ENCODE data around the gene OSBPL1A.

Gene OSBPL1A

GRCh38 chr18:24395049-24395795 is 2.4 kb downstream of the OSBPL1A start:
- no peak for DNase-seq (ENCODE audit: low read depth in 1 of 2, low spot score in 1 of 2)
- Histone ChIP-seq H3K4me3 (replicated peaks; ENCODE audit: insufficient read depth, low read length) (peak overlapping the region; percentile 72), H3K27me3 (ENCODE audit: insufficient read depth, poor library complexity, severe bottlenecking) (no peaks in the 10 kb centered on the region), H3K27ac (replicated peaks) (peak overlapping the region; percentile 96)
- TF ChIP-seq SPI1 (IDR thresholded peaks at IDR 0.05; ENCODE audit: borderline replicate concordance, low read depth) = peak; percentile 65
- TF ChIP-seq REST (IDR thresholded peaks at IDR 0.05; ENCODE audit: insufficient replicate concordance, low read depth) = no peak

DNA sequence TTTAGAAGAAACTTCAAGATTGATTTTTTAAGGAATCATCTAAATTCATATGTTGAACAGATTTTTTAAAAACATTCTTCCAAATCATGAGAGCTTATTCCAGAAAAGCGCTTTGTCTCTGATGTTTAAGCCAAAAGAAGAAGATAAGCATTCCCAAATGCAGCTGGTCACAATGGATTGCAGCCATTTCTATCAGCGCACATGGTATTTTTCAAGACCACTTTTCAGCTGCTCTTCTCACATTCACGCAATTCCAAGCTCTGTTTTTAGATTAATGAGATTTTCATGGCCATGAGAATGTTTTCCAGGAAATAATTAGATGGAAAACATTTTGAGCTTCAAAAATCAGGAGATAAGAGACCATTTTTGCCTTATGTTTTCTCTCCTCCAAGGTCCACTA is 8.7 kb downstream of the OSBPL1A start:
- Histone ChIP-seq H3K27ac (replicated peaks) (no peak overlapping the region), H3K27me3 (ENCODE audit: insufficient read depth, poor library complexity, severe bottlenecking) (no peaks in the 10 kb centered on the region), H3K4me3 (replicated peaks; ENCODE audit: insufficient read depth, low read length) (no peak overlapping the region)
- no peak for DNase-seq (ENCODE audit: low read depth in 1 of 2, low spot score in 1 of 2)
- no peak for TF ChIP-seq REST (IDR thresholded peaks at IDR 0.05; ENCODE audit: insufficient replicate concordance, low read depth)

GRCh38 chr18:24386681-24387080 is 10.9 kb downstream of the OSBPL1A start:
- TF ChIP-seq POLR2AphosphoS5 (IDR thresholded peaks at IDR 0.05; ENCODE audit: low read depth) (peak; percentile 68), GABPA (IDR thresholded peaks at IDR 0.05; ENCODE audit: low read depth) (no peak), REST (IDR thresholded peaks at IDR 0.05; ENCODE audit: insufficient replicate concordance, low read depth) (no peak)
- Histone ChIP-seq H3K27me3 (ENCODE audit: insufficient read depth, poor library complexity, severe bottlenecking) (no peaks in the 10 kb centered on the region), H3K4me3 (replicated peaks; ENCODE audit: insufficient read depth, low read length) (no peak overlapping the region), H3K27ac (replicated peaks) (peak overlapping the region; percentile 72)
- DNase-seq (ENCODE audit: low read depth in 1 of 2, low spot score in 1 of 2) = peak; percentile 54 to 88

DNA sequence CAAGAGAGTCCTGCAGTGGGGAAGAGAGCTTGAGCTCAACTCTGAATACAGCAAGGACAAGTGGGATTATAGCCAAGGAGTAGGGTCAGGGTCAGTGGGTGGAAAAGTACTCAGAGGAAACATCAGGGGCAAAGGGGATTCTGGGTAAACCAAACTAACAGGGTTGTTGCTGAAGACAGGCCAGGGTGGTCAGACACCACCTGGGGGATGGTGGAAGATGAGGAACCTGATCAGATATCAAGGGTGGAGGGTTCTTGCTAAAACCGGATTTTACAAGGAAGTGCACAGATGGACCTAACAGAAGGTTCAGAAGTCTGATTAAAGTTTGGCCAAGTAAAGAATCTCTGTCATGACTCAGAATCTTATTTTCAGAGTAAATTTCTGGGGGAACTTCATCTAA is 16.5 kb downstream of the OSBPL1A start:
- TF ChIP-seq REST (IDR thresholded peaks at IDR 0.05; ENCODE audit: insufficient replicate concordance, low read depth) (no peak), POLR2AphosphoS5 (IDR thresholded peaks at IDR 0.05; ENCODE audit: low read depth) (no peak), CTCF (IDR thresholded peaks at IDR 0.05; ENCODE audit: insufficient read depth, low read length) (no peak), GABPA (IDR thresholded peaks at IDR 0.05; ENCODE audit: low read depth) (no peak), SPI1 (IDR thresholded peaks at IDR 0.05; ENCODE audit: borderline replicate concordance, low read depth) (peak; percentile 19; the same call in 1 of the 2 replicates)
- no peak overlapping the region for H3K4me3 ChIP-seq (replicated peaks; ENCODE audit: insufficient read depth, low read length)
- no peaks in the 10 kb centered on the region for H3K27me3 ChIP-seq (ENCODE audit: insufficient read depth, poor library complexity, severe bottlenecking)
- peak in 1 of 2 experiments; percentile 54 for DNase-seq (ENCODE audit: low read depth in 1 of 2, low spot score in 1 of 2)
- H3K27ac ChIP-seq (replicated peaks) = peak overlapping the region; percentile 30

All from HL-60 (cell line).